Measurements from ENCODE around the gene SYMPK.

- TF ChIP-seq EP300 (IDR thresholded peaks at IDR 0.05) (no peak), CTCF (IDR thresholded peaks at IDR 0.05) (no peak)
Observed at GRCh38 chr19:45860359-45861259, 2.3 kb downstream of the SYMPK start.

Data from ovary (tissue), 3 donors.